HG03469 (cell line): Measurements from ENCODE around the gene WDR35.
A peak's percentile ranks its signal among the peaks of the same experiment; 100 is the strongest.

ENCODE experiments used
- ATAC-seq: cut with Tn5 transposase; IDR thresholded peaks from one replicate; pipeline ENCODE4 v1.9.1; 2021; ENCODE audit warnings: mild to moderate bottlenecking, moderate library complexity, moderate number of reproducible peaks; ENCODE audit not compliant: unreplicated experiment

Gene WDR35

DNA sequence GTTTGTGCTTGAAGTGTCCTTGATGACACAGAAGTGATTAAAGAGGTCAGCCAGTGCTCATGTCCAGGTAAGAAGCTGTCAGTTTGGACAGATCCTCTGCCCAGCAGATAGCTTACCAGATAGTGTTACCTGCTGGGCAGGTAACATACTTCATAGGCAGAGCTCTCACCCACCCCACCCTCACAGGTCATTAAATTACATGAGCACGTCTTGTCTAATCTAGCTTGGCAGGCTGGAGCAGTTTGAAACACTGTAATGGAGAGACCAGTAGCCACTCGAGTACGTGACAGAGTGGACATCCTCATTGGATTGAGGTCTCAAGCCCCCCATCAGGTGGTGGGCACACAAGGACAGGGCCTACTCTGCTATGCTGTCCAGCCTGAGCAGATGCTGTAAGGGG lies 115.2 kb downstream of the WDR35 start:
- no peak for ATAC-seq

DNA sequence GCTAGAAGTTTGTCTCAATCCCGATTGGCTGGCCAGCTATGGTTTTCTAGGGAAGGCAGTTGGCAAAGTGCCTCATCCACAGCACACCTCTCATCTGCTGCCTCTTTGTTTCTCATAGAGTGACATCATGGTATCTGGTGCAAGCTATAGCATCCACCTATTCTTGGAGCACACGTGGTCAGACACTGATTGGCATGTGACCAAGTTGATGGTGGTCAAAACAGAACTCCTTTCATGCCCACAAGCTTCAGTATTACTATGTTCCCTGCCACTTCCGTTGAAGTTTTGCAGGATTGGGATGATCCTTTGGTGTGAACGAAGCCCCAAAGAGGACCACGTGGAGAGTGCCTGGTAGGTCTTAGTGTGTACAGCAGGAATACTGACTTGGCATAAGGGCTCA lies 116.9 kb downstream of the WDR35 start:
- no peak for ATAC-seq

DNA sequence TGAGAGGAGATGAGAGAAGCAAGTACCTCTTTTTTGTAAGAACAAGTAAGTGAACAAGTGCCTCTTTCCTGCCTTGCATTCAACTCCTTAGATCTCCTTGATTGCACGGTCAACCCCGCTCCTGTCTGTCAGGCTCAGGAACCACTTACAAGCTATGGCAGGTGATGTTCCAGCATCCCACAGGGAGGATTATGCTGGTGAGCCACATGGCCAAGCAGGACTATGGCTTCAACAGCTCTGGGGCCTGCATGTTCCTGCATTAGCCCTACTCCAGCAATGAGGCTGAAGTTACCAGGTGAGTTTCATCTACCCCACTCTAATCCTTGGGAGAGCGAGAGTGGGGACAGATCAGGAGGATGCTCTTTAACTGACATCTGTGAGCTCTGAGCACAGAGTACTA lies 117.6 kb downstream of the WDR35 start:
- ATAC-seq, result no peak

DNA sequence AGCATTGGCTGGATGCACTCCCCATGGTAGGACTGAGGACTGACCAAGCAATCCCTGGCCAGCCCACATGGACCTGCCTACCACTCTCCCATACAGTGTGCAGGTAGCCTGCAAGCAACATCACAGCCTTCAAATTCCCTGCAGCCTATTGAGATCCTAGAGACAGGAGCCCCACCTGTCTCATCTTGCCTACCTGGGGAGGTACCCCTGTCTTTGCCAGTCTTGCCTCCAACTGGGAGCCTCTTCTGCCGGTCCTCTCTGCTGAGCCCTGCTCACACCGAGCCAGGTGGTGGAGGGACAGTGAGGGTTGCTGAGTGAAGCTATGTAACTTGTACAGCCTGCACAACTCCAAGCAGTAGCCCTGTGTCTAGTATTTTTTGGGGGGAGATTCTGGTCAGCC lies 118.1 kb downstream of the WDR35 start:
- ATAC-seq, result no peak

DNA sequence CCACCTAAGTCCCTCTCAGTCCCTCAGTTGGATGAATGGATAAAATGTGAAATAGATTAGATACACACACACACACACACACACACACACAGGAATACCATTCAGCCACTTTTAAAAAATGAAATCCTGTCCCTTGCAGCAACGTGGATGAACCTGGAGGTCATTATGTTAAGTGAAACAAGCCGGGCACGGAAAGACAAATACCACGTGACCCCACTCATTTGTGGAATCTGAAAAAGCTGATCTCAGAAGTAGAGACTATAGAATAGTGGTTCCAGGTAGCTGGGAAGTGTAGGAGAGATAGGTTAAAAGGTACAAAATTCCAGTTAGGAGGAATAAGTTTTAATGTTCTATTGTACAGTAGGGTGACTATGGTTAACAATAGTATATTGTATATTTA lies 119.1 kb downstream of the WDR35 start:
- no peak for ATAC-seq

DNA sequence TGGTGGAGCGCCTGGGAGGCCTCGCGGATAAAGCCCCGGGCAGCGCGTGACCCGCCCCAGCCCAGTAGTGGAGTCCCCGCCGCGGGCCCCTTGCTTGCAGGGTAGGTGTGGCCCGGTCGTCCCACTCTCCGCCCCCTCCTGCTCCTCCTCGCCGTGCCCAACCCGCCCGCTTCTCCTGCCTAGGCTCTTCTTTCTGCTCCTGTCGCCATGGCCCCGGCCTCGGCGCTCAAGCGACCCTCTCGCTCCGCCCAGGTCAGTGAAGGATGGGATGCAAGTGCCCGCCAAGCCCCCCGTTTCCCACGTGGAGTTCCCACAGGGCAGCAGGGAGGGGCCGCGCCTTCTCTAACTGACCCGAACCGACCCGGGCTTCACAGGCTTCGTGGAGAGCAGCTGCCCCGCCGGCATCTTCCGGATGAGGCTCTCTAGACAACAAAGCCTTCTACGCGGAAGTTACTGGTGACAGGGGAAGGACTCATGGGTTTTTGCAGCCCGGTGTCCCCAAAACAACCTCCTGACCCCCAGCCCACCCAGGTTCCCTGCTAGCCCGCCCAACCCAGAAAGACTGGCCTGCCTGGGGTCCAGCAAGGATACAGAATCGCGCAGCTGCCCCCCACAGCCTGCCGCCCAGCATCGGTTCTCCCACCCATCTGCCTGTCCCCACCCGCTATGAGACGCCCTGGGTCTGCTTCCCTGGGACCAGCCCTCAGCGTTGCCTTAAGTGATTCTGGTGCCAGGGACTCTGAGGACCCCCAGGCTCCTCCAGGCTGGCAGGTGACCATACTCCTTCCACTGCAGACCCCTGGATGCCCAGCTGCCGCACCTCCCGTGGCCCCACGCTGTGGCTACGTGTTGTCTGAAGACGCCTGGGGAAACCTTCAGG lies 121.0 kb downstream of the WDR35 start:
- ATAC-seq, result peak; percentile 41

DNA sequence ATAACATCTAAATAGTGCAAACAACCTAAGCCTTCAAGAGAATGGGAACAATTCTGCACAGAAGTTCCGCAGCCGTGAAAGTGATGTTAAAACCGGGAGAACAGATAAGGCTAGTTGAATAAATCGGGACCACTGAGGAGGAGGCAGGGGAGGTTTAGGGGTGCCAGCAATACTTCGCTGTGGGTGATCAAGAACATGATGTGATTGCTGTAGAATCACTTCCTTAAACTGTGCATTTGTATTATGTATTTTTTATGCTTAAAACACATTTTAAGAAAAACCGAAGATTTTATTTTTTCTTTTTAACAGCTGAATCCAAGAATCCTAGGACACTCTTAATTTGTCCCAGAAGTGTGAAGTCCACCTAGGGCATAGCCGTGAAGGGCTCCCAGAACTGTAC lies 121.7 kb downstream of the WDR35 start:
- ATAC-seq, result no peak

DNA sequence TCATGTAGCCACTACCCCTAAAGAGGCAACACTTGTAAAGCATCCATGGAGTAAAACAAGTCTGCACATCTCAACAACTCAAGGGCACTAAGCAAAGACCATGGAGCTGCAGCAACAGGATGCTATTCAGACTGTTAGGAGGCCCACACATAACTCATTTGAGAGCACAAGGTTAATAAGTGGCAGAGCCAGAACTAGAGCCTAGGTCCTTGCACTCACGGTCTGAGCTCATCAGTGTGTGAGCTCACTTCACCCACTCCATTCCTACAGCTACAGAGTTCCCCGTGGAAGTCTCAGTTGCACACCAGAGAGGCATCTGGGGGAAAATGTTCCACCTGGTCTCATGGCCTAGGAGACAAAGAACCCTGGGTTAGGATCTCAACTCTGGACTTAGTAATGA lies 123.1 kb downstream of the WDR35 start:
- ATAC-seq, result no peak

DNA sequence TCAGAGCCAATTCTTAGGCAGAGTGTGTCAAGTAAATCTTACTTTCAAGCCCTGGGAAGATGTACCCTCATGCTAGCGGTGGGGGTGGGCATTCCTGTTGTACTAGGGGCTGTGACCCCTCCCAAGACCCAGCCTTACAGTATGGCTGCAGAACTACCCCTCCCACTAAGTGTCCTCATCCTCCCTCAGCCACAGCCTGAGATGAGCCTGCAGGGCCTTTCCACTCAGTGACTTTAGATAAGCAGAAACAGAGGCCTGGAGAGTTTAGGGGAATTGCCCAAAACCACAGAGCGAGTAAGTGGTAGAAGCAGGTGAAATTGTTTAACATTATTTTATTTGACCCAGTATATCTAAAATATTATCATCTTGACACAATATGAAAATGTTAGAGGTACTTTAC lies 124.8 kb downstream of the WDR35 start:
- no peak for ATAC-seq

DNA sequence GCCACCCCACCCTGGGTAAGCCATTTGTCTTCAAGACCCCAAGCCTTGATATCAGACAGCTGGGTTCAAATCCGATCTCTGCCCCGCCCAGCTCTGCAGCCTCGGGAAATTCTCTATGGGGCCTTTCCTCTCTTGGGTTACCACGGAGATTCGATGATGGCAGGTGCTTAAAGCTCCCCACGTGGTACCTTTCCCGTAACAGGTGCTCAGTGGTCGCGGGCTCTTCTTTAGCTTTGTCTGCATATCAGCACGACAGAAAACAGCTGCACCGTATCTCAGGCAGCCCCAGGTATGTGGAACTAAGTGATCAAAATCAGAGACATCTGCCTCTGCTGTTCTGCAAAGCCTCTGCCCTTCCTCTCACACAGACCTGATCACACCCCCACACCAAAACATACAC lies 125.5 kb downstream of the WDR35 start:
- no peak for ATAC-seq

DNA sequence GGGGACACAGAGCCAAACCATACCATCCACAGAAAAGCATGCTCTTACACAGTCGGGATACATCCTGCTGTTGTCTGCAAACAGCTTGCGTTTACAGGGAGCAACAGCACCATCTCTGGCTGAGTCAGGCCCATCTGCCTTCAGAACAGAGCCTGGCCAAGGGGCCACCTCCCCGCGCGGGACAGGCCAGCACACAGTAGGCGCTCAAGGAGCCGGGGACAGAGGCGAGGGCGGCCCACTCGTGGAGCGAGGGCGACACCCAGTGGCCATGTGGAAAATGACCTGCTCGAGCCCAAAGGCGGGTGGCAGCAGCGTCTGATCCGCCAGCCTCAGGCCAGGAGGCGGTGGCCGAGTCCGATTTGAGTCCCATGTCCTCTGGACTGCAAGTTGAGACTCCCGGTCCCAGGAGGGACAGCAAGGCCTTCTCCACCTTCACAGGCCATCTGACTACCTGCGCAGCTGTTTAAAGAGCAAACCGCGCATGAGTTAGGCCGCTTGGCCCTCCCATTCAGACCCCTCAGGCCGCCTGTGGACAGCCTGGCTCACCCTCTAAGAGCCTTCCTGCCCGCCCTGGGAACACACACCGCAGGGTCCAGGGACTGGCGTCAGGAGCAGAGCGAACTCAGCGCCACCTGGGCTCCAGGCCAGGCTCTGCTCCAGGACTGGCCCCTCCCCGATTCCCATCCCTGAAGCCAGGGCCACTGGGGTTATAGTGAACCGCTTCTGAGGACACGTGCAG lies 126.4 kb downstream of the WDR35 start:
- ATAC-seq, result peak; percentile 62

DNA sequence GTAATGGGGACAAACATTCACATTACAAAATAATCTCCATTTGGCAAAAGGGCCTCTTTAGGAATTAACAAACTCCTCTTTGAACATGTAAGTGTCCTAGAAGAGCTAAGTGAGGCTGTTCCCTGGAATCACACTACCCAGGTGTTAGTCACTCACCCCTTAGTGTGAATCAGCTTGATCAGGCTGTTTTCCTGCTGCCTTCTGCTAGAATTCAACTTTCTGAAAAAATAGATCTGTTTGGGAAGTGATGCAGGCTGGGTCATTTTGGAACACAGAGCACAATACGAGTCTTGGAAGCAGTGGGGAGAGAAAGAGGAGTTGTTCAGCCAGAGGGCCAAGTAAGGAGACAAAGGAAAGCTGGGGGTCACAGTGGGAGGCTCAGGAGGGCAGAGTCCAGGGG lies 128.1 kb downstream of the WDR35 start:
- no peak for ATAC-seq
